Measurements from ENCODE around the gene GPR27. TPM values are rescaled to one million over a fixed set of nuclear protein-coding genes. Genes with fewer than 3 reads are reported as not detected.

The GPR27 gene
- total and polyA plus RNA-seq, 10 of the 15 experiments (the other 5 are each of a cell fraction or from before 2014, with no cell fraction given): not detected

DNA sequence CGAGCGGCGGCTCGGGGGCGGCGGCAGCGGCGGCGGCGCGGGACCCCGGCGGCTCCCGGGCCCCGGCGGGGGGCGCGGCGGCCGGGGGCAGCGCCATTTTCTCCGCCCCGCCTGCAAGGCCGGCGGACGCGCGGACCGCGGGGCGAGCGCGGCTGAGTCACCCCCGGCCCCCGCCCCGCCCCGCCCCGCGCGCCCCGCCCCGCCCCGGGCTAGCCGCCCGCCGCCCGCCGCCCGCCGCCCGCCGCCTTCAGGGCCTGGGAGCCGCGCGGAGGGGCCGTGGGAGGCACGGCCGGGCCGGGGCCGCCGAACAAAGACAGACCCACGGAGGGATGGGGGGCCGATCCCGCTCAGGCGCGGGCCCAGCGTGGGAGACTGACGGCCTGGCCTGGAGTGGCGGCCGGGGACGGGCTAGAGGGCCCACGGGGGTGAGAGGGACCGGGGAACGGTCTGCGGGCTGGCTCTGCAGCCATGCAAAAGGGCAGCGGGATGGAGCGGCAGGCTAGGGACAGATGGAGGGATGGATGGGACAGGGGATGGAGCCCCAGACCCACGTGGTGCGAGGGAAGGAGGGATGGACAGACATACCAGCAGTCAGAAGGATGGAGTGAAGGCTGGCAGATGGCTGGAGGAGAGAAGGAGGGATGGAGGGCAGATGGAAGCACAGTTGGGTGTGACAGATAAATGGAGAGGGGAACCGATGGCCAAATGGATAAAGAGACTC, 28.2 kb upstream of the GPR27 start, which contains the start of gene EIF4E3 (continued):
- TF ChIP-seq RB1 (IDR thresholded peaks at IDR 0.05; ENCODE audit: borderline replicate concordance): no peak
- no peak for TF ChIP-seq PAX8 (IDR thresholded peaks at IDR 0.05)
- no peak for TF ChIP-seq MEF2B (IDR thresholded peaks at IDR 0.05; ENCODE audit: partially characterized antibody, poor library complexity, severe bottlenecking)
- TF ChIP-seq SMC3 (IDR thresholded peaks at IDR 0.05; ENCODE audit: borderline replicate concordance, low read length): no peak
- TF ChIP-seq SREBF2 (IDR thresholded peaks at IDR 0.05; ENCODE audit: low read length): no peak
- TF ChIP-seq PAX5 (IDR thresholded peaks at IDR 0.05; ENCODE audit: borderline replicate concordance, low read depth, low read length): no peak
- TF ChIP-seq POLR2AphosphoS5 (IDR thresholded peaks at IDR 0.05; ENCODE audit: low read length): no peak
- no peak for TF ChIP-seq ZNF217 (IDR thresholded peaks at IDR 0.05)

GRCh38 chr3:71726146-71726545, 27.5 kb upstream of the GPR27 start:
- Histone ChIP-seq H3K79me2 (ENCODE audit: control insufficient read depth, insufficient read depth, low read length) (no peaks in the 10 kb centered on the region), H3K4me3 (no peak overlapping the region; the same call in 1 of the 2 replicates), H3K9me3 (replicated peaks; ENCODE audit: control insufficient read depth, insufficient read depth, low read length) (no peaks in the 10 kb centered on the region; the same call in 2 of the 3 replicates), H3K27ac (ENCODE audit: control insufficient read depth, insufficient read depth) (no peak overlapping the region), H3K27me3 (replicated peaks in 1 of 2; ENCODE audit: control insufficient read depth in 2 of 2, insufficient read depth in 2 of 2, low read length in 1 of 2) (peaks cover 9 to 12% of the 10 kb centered on the region in 2 experiments), H3K9ac (ENCODE audit: control insufficient read depth, insufficient read depth, low read length) (no peak overlapping the region), H3K4me1 (ENCODE audit: control insufficient read depth, insufficient read depth, low read length) (peaks cover 10% of the 10 kb centered on the region), H3K4me2 (ENCODE audit: control insufficient read depth, insufficient read depth) (no peak overlapping the region), H2AFZ (ENCODE audit: control insufficient read depth, low read depth, low read length) (no peak overlapping the region), H4K20me1 (ENCODE audit: control insufficient read depth, insufficient read depth) (no peaks in the 10 kb centered on the region), H3K36me3 (ENCODE audit: control insufficient read depth in 2 of 2, insufficient read depth in 2 of 2, low read length in 1 of 2) (no peaks in the 10 kb centered on the region)
- RAD21 ChIA-PET (ENCODE audit: unreplicated experiment): no interaction called here
- ATAC-seq (no peak), FAIRE-seq (no peak), DNase-seq (ENCODE audit: low read depth, low spot score) (no peak)
- CTCF ChIA-PET: no interaction called here
- no TSS peak for BruUV-seq (replicated peaks)
- POLR2A ChIA-PET: no interaction called here
- 76% methylated on average over 8 of the region's 8 CpGs for WGBS (ENCODE audit: insufficient coverage, insufficient replicate concordance, low lambda C conversion rate, missing lambda C conversion rate)
- in situ Hi-C loops (cut with MboI): no loop called here
- SMC1A ChIA-PET (ENCODE audit: uncharacterized antibody, unreplicated experiment): no interaction called here
- intact Hi-C loops (cut with micrococcal nuclease; ENCODE audit: unreplicated experiment): loop anchor here (5.0 kb wide), 1 partner anchor 1096 kb away; no protein-coding TSS in a partner anchor
- TF ChIP-seq TBL1XR1 (IDR thresholded peaks at IDR 0.05; ENCODE audit: low read depth, low read length): no peak
- TF ChIP-seq RELA (IDR thresholded peaks at IDR 0.05; ENCODE audit: borderline replicate concordance, partially characterized antibody): no peak
- no peak for TF ChIP-seq NFYB (IDR thresholded peaks at IDR 0.05; ENCODE audit: insufficient read depth, low read depth, low read length)
- no peak for TF ChIP-seq ZNF592 (IDR thresholded peaks at IDR 0.05)
- no peak for TF ChIP-seq TCF3 (IDR thresholded peaks at IDR 0.05; ENCODE audit: borderline replicate concordance, insufficient read depth, low read depth, low read length)
- no peak for TF ChIP-seq SPI1 (IDR thresholded peaks at IDR 0.05; ENCODE audit: borderline replicate concordance, insufficient read depth, low read depth, low read length)
- TF ChIP-seq, protein P1, sequence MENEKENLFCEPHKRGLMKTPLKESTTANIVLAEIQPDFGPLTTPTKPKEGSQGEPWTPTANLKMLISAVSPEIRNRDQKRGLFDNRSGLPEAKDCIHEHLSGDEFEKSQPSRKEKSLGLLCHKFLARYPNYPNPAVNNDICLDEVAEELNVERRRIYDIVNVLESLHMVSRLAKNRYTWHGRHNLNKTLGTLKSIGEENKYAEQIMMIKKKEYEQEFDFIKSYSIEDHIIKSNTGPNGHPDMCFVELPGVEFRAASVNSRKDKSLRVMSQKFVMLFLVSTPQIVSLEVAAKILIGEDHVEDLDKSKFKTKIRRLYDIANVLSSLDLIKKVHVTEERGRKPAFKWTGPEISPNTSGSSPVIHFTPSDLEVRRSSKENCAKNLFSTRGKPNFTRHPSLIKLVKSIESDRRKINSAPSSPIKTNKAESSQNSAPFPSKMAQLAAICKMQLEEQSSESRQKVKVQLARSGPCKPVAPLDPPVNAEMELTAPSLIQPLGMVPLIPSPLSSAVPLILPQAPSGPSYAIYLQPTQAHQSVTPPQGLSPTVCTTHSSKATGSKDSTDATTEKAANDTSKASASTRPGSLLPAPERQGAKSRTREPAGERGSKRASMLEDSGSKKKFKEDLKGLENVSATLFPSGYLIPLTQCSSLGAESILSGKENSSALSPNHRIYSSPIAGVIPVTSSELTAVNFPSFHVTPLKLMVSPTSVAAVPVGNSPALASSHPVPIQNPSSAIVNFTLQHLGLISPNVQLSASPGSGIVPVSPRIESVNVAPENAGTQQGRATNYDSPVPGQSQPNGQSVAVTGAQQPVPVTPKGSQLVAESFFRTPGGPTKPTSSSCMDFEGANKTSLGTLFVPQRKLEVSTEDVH (IDR thresholded peaks at IDR 0.05; ENCODE audit: low read depth, partially characterized antibody): no peak
